ENCODE measurements around the gene REM1.

The REM1 gene

GRCh38 chr20:31472395-31473330, 2.4 kb upstream of the REM1 start:
- no peak for TF ChIP-seq POLR2A (IDR thresholded peaks at IDR 0.05; ENCODE audit: low read depth, low read length)
- DNase-seq (ENCODE audit: insufficient read length, low spot score), result no peak
- FAIRE-seq, result no peak

GRCh38 chr20:31473331-31474096, 1.6 kb upstream of the REM1 start:
- DNase-seq (ENCODE audit: insufficient read length, low spot score) (no peak), FAIRE-seq (no peak)
- TF ChIP-seq POLR2A (IDR thresholded peaks at IDR 0.05; ENCODE audit: low read depth, low read length), result no peak

GRCh38 chr20:31474097-31474436, 1.0 kb upstream of the REM1 start:
- no peak for DNase-seq (ENCODE audit: insufficient read length, low spot score)
- no peak for FAIRE-seq
- TF ChIP-seq POLR2A (IDR thresholded peaks at IDR 0.05; ENCODE audit: low read depth, low read length), result no peak

GRCh38 chr20:31475472-31476293, 595 bp downstream of the REM1 start:
- no peak for FAIRE-seq
- TF ChIP-seq POLR2A (IDR thresholded peaks at IDR 0.05; ENCODE audit: low read depth, low read length), result no peak
- no peak for DNase-seq (ENCODE audit: insufficient read length, low spot score)

- TF ChIP-seq POLR2A (IDR thresholded peaks at IDR 0.05; ENCODE audit: low read depth, low read length), result no peak
- FAIRE-seq (no peak), DNase-seq (ENCODE audit: insufficient read length, low spot score) (no peak)
Observed at GRCh38 chr20:31476294-31476585, 1.2 kb downstream of the REM1 start.

- FAIRE-seq (no peak), DNase-seq (ENCODE audit: insufficient read length, low spot score) (peak; percentile 40)
- no peak for TF ChIP-seq POLR2A (IDR thresholded peaks at IDR 0.05; ENCODE audit: low read depth, low read length)
Observed at GRCh38 chr20:31476643-31477215, 1.6 kb downstream of the REM1 start.

- FAIRE-seq (no peak), DNase-seq (ENCODE audit: insufficient read length, low spot score) (no peak)
- no peak for TF ChIP-seq POLR2A (IDR thresholded peaks at IDR 0.05; ENCODE audit: low read depth, low read length)
Observed at GRCh38 chr20:31484001-31484400, 8.9 kb downstream of the REM1 start.

GRCh38 chr20:31485450-31486339, 10.6 kb downstream of the REM1 start:
- FAIRE-seq, result no peak
- DNase-seq (ENCODE audit: insufficient read length, low spot score), result no peak
- no peak for TF ChIP-seq POLR2A (IDR thresholded peaks at IDR 0.05; ENCODE audit: low read depth, low read length)

- no peak for FAIRE-seq
- TF ChIP-seq POLR2A (IDR thresholded peaks at IDR 0.05; ENCODE audit: low read depth, low read length), result no peak
Observed at GRCh38 chr20:31488115-31488514, 13.0 kb downstream of the REM1 start.

GRCh38 chr20:31489152-31489551, 14.1 kb downstream of the REM1 start:
- DNase-seq (ENCODE audit: insufficient read length, low spot score) (no peak), FAIRE-seq (no peak)
- no peak for TF ChIP-seq POLR2A (IDR thresholded peaks at IDR 0.05; ENCODE audit: low read depth, low read length)

More at GRCh38 chr20:31488115-31488514, 13.0 kb downstream of the REM1 start:
- DNase-seq (ENCODE audit: insufficient read length, low spot score), result no peak

GRCh38 chr20:31490752-31491151, 15.7 kb downstream of the REM1 start:
- DNase-seq (ENCODE audit: insufficient read length, low spot score), result no peak
- FAIRE-seq, result no peak
- no peak for TF ChIP-seq POLR2A (IDR thresholded peaks at IDR 0.05; ENCODE audit: low read depth, low read length)

- DNase-seq (ENCODE audit: insufficient read length, low spot score), result peak; percentile 50
- no peak for FAIRE-seq
- no peak for TF ChIP-seq POLR2A (IDR thresholded peaks at IDR 0.05; ENCODE audit: low read depth, low read length)
Observed at GRCh38 chr20:31494131-31494530, 19.0 kb downstream of the REM1 start.

All from H54 (cell line).